ENCODE measurements around the gene KAT6B.

GRCh38 chr10:74960670-74961069 is 134.3 kb downstream of the KAT6B start:
- TF ChIP-seq POLR2A (IDR thresholded peaks at IDR 0.05; ENCODE audit: low read depth, low read length): no peak
- no peak for TF ChIP-seq TAF1 (IDR thresholded peaks at IDR 0.05; ENCODE audit: low read depth, low read length)
- no peak for TF ChIP-seq SPI1 (IDR thresholded peaks at IDR 0.05; ENCODE audit: low read depth, low read length)
- no peak for TF ChIP-seq POLR2AphosphoS5 (IDR thresholded peaks at IDR 0.05; ENCODE audit: low read depth, low read length)
- TF ChIP-seq POU2F2 (IDR thresholded peaks at IDR 0.05; ENCODE audit: low read depth, low read length): no peak
- no peak for TF ChIP-seq PAX5 (IDR thresholded peaks at IDR 0.05; ENCODE audit: insufficient read depth, low read length, severe bottlenecking)

All from GM12891 (cell line).